Heart left ventricle (tissue), 13 donors: Measurements from ENCODE around the gene DENND1C.

Experiments
- CTCF ChIP-seq, 12 donors: fragments of 200-600 bp; sonication (generic) in 4 of 12; IDR thresholded peaks; one replicate each; pipeline versions ENCODE4 v1.5.0 to v1.8.0; 2018 to 2022; ENCODE audit warnings: antibody characterized with exemption in 12 of 12, mild to moderate bottlenecking in 5 of 12
- POLR2A ChIP-seq, 2 donors: fragments of 450-650 bp; IDR thresholded peaks; one replicate each; pipeline ENCODE4 v1.6.1; 2017; ENCODE audit warnings: antibody characterized with exemption in 2 of 2, mild to moderate bottlenecking in 2 of 2, moderate library complexity in 2 of 2
- donor health status: ischemic (EF 13 %, LVEDD 7.1; RV severe dilation, severe dysfunction).
- donor health status: DM: no; HTN: yes; CAD: no.
- donor health status: DM: no; HTN: no; CAD: no.
- donor health status: ischemic (EF 25% LVEDD 6.9; RV normal size, moderate dysfunction).
- donor health status: ischemic (EF 25% LVEDD 5.7; RV mildly dilated, moderate dysfunction).
- donor health status: ischemic (EF 35%, LVEDD 5.7; RV mildly dilated, moderate dysfunction).
- donor health status: nonischemic (EF 11% LVEDD 7.7; RV severe dilation, severe dysfunction).
- donor health status: DM: yes; HTN: yes; CAD: no.
- donor health status: PGD.
- donor health status: ischemic (EF 29% LVEDD 5.4; RV normal size, mild dysfunction).
- donor health status: nonischemic (EF 23%, LVEDD 6.1; RV moderate dilation, normal function).

DNA sequence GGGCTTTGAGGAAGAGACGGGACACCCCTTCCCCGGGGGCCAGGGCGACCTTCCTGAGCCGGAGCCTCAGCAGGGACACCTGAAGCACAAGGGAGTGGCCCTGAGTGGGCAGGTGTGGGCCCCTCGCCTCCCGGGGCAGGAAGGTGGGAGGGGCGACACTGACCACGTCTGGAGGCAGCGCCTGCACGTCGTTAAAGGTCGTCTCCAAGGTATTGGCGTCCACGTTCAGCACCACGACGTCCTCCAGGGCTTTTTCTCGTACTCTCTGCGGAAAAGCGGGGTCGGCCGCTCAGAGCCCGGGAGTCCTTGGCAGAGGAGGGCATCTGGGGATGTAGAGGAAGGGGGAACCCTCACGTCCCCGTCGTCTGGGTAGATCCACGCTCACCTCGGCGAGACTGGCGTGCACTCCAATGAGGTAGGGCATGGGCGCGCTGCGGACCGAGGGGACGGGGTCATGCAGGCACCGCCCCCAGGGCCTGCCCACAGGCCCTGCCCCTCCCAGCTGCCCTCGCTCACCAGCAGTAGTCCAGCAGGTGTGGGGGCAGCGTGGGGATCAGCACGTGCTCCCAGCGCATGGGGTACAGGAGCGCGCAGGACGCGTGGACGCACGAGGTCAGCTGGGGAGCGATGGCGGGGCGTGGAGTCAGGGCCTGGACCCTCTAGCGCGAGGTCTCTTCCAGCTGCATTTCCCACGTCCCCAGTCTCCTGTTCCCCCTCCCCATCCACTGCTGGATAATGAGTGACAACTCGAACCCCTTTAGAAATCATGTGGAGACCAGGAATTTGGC is 6.1 kb downstream of the DENND1C start:
- TF ChIP-seq CTCF (IDR thresholded peaks at IDR 0.05): no peak
- no peak for TF ChIP-seq POLR2A (IDR thresholded peaks at IDR 0.05)
